ENCODE data around the gene EYS. TPM values are rescaled to one million over a fixed set of nuclear protein-coding genes. Genes with fewer than 3 reads are reported as not detected.
"Not testable (repeated sequence)": the region's sequence is repeated elsewhere in the genome, so short reads cannot be mapped to it uniquely, and the experiment has no call there.

Gene EYS
- polyA plus RNA-seq, 2 of the 4 experiments (the other 2 are of a cell fraction), result 0.03 to 0.06 TPM

GRCh38 chr6:65633501-65633900, 73.5 kb downstream of the EYS start:
- H3K4me3 ChIP-seq, result no peak overlapping the region
- WGBS (ENCODE audit: missing lambda C conversion rate), result 69% methylated on average over 1 of the region's 1 CpG
- ChIA-PET POLR2A (no interaction called here), CTCF (no interaction called here)
- no peak for DNase-seq (ENCODE audit: low read depth in 1 of 2, low spot score in 1 of 2)
- no peak overlapping the region for H3K4me2 ChIP-seq
- H3K4me1 ChIP-seq, result no peaks in the 10 kb centered on the region
- ATAC-seq, result no peak
- TF ChIP-seq ZFP36 (IDR thresholded peaks at IDR 0.05; ENCODE audit: borderline replicate concordance, partially characterized antibody), result no peak
- no peak for TF ChIP-seq RFX5 (IDR thresholded peaks at IDR 0.05)
- no peak for TF ChIP-seq GATA3 (IDR thresholded peaks at IDR 0.05; ENCODE audit: borderline replicate concordance)
- no peak for TF ChIP-seq MAZ (IDR thresholded peaks at IDR 0.05; ENCODE audit: borderline replicate concordance, low read depth, low read length)
- no peak for TF ChIP-seq CBX8 (IDR thresholded peaks at IDR 0.05)
- no peak for TF ChIP-seq CHD2 (IDR thresholded peaks at IDR 0.05; ENCODE audit: low read length, partially characterized antibody)
- TF ChIP-seq, protein P1, sequence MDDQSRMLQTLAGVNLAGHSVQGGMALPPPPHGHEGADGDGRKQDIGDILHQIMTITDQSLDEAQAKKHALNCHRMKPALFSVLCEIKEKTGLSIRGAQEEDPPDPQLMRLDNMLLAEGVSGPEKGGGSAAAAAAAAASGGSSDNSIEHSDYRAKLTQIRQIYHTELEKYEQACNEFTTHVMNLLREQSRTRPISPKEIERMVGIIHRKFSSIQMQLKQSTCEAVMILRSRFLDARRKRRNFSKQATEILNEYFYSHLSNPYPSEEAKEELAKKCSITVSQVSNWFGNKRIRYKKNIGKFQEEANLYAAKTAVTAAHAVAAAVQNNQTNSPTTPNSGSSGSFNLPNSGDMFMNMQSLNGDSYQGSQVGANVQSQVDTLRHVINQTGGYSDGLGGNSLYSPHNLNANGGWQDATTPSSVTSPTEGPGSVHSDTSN (IDR thresholded peaks at IDR 0.05), result no peak
- no peak for TF ChIP-seq ZC3H11A (IDR thresholded peaks at IDR 0.05)
- TF ChIP-seq ATOH8 (CRISPR knock-in tag; IDR thresholded peaks at IDR 0.05; ENCODE audit: low read depth), result no peak
- TF ChIP-seq CEBPB (IDR thresholded peaks at IDR 0.05), result no peak
- no peak overlapping the region for H3K27ac ChIP-seq
- no peak for FAIRE-seq
- no peaks in the 10 kb centered on the region for H3K9me3 ChIP-seq

GRCh38 chr6:65631711-65632110, 75.3 kb downstream of the EYS start:
- FAIRE-seq, result no peak
- H3K9me3 ChIP-seq, result no peaks in the 10 kb centered on the region
- WGBS (ENCODE audit: missing lambda C conversion rate), result 56% methylated on average over 2 of the region's 2 CpGs
- TF ChIP-seq, protein P2, sequence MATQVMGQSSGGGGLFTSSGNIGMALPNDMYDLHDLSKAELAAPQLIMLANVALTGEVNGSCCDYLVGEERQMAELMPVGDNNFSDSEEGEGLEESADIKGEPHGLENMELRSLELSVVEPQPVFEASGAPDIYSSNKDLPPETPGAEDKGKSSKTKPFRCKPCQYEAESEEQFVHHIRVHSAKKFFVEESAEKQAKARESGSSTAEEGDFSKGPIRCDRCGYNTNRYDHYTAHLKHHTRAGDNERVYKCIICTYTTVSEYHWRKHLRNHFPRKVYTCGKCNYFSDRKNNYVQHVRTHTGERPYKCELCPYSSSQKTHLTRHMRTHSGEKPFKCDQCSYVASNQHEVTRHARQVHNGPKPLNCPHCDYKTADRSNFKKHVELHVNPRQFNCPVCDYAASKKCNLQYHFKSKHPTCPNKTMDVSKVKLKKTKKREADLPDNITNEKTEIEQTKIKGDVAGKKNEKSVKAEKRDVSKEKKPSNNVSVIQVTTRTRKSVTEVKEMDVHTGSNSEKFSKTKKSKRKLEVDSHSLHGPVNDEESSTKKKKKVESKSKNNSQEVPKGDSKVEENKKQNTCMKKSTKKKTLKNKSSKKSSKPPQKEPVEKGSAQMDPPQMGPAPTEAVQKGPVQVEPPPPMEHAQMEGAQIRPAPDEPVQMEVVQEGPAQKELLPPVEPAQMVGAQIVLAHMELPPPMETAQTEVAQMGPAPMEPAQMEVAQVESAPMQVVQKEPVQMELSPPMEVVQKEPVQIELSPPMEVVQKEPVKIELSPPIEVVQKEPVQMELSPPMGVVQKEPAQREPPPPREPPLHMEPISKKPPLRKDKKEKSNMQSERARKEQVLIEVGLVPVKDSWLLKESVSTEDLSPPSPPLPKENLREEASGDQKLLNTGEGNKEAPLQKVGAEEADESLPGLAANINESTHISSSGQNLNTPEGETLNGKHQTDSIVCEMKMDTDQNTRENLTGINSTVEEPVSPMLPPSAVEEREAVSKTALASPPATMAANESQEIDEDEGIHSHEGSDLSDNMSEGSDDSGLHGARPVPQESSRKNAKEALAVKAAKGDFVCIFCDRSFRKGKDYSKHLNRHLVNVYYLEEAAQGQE (IDR thresholded peaks at IDR 0.05), result no peak
- no peak for TF ChIP-seq KDM5A (IDR thresholded peaks at IDR 0.05)
- TF ChIP-seq FOSL2 (IDR thresholded peaks at IDR 0.05), result no peak
- no peak for TF ChIP-seq FOSL2 (CRISPR knock-in tag; IDR thresholded peaks at IDR 0.05)
- TF ChIP-seq, protein P1 (IDR thresholded peaks at IDR 0.05), result no peak
- TF ChIP-seq ZFP36 (IDR thresholded peaks at IDR 0.05; ENCODE audit: borderline replicate concordance, partially characterized antibody), result no peak
- no peak for TF ChIP-seq EHF (CRISPR knock-in tag; IDR thresholded peaks at IDR 0.05)
- TF ChIP-seq JUNB (IDR thresholded peaks at IDR 0.05), result no peak
- no peak for TF ChIP-seq ESRRA (IDR thresholded peaks at IDR 0.05; ENCODE audit: borderline replicate concordance, low read length)
- TF ChIP-seq HOXB5 (CRISPR knock-in tag; IDR thresholded peaks at IDR 0.05), result no peak
- TF ChIP-seq, protein P3, sequence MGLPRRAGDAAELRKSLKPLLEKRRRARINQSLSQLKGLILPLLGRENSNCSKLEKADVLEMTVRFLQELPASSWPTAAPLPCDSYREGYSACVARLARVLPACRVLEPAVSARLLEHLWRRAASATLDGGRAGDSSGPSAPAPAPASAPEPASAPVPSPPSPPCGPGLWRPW (IDR thresholded peaks at IDR 0.05), result no peak
- no peak for TF ChIP-seq CBX2 (IDR thresholded peaks at IDR 0.05; ENCODE audit: borderline replicate concordance, low read depth)
- no peak for TF ChIP-seq ATOH8 (CRISPR knock-in tag; IDR thresholded peaks at IDR 0.05; ENCODE audit: low read depth)
- TF ChIP-seq TP53 (CRISPR knock-in tag; IDR thresholded peaks at IDR 0.05), result no peak
- ChIA-PET CTCF (no interaction called here), POLR2A (no interaction called here)
- no peak overlapping the region for H3K27ac ChIP-seq
- H3K4me3 ChIP-seq, result no peak overlapping the region
- DNase-seq (ENCODE audit: low read depth in 1 of 2, low spot score in 1 of 2), result no peak
- no peaks in the 10 kb centered on the region for H3K4me1 ChIP-seq
- ATAC-seq, result no peak
- no peak overlapping the region for H3K4me2 ChIP-seq

DNA sequence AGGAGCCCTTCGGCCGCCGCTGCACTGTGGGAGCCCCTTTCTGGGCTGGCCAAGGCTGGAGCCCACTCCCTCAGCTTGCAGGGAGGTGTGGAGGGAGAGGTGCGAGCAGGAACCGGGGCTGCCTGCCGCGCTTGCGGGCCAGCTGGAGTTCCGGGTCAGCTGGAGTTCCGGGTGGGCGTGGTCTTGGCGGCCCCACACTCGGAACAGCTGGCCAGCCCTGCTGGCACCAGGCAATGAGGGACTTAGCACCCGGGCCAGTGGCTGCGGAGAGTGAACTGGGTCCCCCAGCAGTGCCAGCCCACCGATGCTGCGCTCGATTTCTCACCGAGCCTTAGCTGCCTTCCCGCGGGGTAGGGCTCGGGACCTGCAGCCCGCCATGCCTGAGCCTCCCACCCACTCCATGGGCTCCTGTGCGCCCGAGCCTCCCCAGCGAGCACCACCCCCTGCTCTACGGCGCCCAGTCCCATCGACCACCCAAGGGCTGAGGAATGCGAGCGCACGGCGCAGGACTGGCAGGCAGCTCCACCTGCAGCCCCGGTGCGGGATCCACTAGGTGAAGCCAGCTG, 79.5 kb downstream of the EYS start:
- H3K9me3 ChIP-seq; CTCF ChIA-PET; H3K4me3 ChIP-seq; H3K4me2 ChIP-seq; POLR2A ChIA-PET; H3K27ac ChIP-seq; ATAC-seq; DNase-seq (ENCODE audit: low read depth in 1 of 2, low spot score in 1 of 2); FAIRE-seq: not testable (repeated sequence)
- H3K4me1 ChIP-seq, result peaks cover 16% of the 10 kb centered on the region; the same call in 2 of the 3 replicates
- 86% methylated on average over 12 of the region's 35 CpGs for WGBS (ENCODE audit: missing lambda C conversion rate)

All from A549 (cell line).